HG03196 (cell line): ENCODE results near the gene DUSP22.
"Not testable (repeated sequence)": the region's sequence is repeated elsewhere in the genome, so short reads cannot be mapped to it uniquely, and the experiment has no call there.

Experiments used
- ATAC-seq: cut with Tn5 transposase; IDR thresholded peaks from one replicate; pipeline ENCODE4 v1.9.1; 2021; ENCODE audit not compliant: unreplicated experiment

The DUSP22 gene

GRCh38 chr6:322940-323729, 30.8 kb downstream of the DUSP22 start:
- ATAC-seq, result no peak

DNA sequence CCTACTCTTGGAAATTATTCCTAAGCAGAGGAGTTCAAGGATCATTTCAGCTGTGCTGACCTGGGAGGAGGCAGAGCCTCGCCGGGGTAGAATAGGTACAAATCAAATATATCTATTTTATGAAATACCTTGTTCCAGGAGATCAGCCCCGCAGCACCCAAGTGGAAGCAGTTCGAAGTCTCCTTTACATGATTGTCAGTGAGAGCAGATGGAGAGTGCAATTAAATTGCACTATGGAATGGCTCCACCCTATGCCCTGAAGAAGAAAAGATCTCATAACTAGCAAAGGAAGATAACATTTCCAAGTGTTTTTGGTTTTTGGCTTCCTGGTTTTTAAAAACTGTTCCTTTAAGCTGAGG, 31.4 kb downstream of the DUSP22 start:
- ATAC-seq, result no peak

- ATAC-seq, result no peak
These were observed 31.9 kb downstream of the DUSP22 start for GRCh38 chr6:324116-324728.

GRCh38 chr6:324729-325125, 32.4 kb downstream of the DUSP22 start:
- no peak for ATAC-seq

DNA sequence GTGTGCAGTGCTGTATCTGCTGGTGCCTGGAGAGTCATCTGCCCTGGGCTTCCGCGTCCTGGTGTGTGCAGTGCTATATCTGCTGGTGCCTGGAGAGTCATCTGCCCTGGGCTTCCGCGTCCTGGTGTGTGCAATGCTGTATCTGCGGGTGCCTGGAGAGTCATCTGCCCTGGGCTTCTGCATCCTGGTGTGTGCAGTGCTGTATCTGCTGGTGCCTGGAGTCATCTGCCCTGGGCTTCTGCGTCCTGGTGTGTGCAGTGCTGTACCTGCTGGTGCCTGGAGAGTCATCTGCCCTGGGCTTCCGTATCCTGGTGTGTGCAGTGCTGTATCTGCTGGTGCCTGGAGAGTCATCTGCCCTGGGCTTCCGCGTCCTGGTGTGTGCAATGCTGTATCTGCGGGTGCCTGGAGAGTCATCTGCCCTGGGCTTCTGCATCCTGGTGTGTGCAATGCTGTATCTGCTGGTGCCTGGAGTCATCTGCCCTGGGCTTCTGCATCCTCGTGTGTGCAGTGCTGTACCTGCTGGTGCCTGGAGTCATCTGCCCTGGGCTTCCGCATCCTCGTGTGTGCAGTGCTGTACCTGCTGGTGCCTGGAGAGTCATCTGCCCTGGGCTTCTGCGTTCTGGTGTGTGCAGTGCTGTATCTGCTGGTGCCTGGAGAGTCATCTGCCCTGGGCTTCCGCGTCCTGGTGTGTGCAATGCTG, 33.0 kb downstream of the DUSP22 start:
- not testable (repeated sequence) for ATAC-seq

DNA sequence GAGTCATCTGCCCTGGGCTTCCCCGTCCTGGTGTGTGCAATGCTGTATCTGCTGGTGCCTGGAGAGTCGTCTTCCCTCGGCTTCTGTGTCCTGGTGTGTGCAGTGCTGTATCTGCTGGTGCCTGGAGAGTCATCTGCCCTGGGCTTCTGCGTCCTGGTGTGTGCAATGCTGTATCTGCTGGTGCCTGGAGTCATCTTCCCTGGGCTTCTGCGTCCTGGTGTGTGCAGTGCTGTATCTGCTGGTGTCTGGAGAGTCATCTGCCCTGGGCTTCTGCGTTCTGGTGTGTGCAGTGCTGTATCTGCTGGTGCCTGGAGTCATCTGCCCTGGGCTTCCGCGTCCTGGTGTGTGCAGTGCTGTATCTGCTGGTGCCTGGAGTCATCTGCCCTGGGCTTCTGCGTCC, 33.8 kb downstream of the DUSP22 start:
- ATAC-seq, result not testable (repeated sequence)

GRCh38 chr6:326896-327537, 34.7 kb downstream of the DUSP22 start:
- no peak for ATAC-seq

DNA sequence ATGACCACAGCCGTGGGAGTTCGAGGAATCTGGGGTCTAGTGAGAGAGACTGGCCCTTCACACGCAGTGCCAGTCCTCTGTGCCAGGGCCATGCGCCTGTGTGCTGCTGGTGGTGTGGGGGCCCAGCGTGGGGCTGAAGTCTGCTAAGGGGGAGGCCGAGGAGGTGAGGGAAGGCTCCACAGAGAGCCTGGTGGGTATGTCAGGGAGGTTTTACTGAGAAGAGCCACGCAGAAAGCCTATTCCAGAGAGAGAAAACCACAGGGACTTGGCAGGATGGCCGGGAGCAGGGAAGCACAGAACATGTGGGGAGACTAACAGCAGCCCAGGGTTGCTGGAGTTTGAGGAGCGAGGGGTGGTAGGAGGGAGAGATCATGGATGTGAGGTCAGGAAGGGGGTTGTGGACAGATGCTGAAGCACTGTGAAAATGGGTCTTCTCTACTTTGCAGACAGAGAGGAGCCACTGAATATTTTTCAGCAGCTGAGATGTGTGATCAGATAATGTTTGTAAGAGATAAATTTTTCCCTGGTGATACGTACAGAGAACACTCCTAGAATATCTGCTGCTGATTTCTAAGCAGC, 35.3 kb downstream of the DUSP22 start:
- no peak for ATAC-seq

GRCh38 chr6:328136-328670, 35.9 kb downstream of the DUSP22 start:
- peak; percentile 73 for ATAC-seq

DNA sequence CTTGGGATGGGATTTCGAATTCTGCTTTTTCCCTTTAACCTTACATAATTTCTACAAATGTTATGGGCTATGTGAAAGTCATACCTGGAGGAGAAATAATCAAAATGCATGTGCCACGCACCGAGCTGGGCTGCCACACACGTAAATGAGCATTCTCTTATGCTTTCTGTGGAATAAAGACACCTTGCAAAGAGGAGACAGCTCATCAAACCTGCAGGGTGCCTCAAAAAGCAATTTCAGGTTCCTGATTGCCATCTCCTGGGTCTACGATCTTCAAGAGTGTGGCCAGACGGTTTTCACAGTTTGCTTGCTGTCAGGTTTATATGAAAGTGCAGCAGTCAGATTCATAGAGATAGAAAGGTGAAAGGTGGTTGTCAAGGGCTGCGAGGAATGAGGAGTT, 36.6 kb downstream of the DUSP22 start:
- no peak for ATAC-seq

DNA sequence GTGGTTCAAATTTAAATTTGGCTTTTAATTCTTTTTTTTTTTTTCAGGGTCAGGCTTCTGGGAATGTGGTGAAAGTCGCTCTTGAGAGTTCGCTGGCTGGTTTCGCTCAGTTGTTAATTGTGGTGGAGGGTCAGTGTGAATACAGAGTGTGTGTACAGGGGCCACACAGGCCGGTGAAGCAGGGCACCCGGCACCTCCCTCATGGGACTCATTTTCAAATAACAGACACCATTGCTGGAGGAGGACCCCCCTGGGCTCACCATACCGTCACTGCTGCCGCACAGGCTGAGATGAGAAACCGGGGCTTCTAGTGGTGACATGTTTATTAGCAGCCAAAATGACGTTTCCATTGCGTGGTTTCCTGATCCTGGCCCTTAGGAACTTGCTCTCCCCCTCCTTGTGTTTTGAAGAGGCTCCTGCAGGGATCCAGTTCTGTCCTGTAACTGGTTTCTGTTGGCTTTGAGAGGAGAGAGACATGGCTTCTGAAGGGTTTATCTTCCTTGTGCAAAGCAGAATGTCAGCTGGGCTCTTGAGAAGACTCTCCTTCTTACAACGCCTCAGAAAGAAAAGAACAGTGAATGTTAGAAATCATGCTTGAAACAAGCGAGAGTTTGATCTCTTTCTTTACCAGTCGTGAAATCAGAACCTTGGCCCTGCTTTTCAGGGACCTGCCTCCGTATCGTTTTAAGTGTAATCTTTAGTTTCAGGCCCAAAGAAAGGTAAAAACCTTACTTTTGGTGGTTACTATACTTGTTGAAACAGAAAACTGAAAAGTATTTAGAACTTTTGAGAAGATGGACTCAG, 37.8 kb downstream of the DUSP22 start:
- ATAC-seq, result no peak

DNA sequence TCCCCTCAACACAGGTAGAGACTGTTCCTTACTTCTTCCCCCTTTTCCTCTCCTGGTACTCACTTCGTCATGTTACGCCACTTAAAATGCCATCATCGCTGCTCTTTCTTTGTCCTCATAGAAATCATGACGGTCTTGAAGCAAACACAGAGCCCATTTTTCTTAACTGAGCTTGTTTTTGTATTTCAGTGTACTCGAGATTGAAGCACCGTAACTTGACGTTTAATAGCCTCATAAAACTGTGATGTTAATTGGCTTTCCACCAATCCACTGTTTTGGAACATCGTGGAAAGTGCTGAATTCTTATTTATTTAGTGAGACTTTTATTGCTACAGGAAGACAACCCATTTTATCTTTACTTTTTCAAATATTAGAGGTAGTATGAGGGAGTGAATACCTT, 38.7 kb downstream of the DUSP22 start:
- ATAC-seq, result no peak

DNA sequence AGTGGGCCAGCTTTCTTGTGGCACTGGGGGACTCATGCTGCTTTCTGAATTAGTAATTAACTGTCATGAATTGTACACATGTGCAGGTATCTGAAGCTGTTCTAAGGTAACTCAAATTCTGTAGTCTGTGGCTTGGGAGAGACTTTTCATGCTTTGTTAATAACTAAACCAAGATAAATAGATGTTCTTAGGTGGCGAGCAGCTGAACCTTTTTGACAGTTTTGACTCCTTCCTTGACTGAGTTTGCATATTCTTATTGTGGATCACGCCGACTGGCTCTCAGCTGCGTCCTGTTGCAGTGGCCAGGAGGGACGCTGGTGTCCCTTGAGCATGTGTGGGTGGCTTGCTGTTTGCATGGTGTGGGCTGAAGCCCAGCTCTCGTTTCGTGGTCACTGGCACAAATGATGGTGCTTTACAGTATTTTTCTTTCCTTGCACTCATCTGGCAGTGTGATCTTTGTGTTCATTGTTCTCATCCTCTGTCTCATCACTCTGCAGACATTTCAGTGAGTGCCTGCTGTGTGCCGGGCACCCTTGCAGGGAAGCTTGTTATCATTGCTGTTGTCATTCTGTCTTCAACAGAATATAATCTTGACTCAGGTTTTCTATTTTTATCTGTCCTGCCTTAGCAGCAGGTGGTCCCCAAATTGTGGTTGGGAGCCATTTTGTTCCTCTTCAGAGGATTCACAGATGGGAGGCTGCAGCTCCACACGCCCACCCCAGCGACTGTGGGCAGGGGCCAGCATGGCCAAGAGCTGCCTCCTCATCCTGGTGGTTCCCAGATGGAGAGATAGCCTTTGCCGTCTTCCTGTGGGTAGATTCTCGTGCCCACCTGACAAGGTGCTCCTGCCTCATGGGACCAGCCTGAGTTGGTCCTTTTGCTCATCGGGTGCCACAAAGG, 39.6 kb downstream of the DUSP22 start:
- ATAC-seq, result peak; percentile 44

DNA sequence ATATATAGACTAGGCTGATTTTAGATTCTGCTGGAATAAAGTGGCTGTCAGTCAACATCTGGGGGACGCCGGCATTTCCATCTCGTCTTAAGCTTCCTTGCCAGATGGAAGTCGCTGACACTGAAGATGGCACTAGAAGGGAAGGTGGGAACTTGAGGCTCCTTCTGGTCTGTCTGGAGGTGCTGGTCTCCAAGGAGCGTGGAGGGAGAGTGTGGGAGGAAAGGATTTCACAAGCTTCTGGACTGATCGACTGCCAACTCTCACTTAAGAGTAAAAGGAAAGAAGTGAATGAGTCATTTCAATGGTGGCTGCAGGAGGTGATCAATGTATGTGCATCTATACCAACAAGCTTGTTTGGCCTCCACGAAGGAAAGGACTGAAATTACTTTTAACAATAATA, 40.4 kb downstream of the DUSP22 start:
- no peak for ATAC-seq

- ATAC-seq, result no peak
These were observed 41.2 kb downstream of the DUSP22 start for GRCh38 chr6:333379-334002.

GRCh38 chr6:334536-335510, 42.5 kb downstream of the DUSP22 start:
- no peak for ATAC-seq

DNA sequence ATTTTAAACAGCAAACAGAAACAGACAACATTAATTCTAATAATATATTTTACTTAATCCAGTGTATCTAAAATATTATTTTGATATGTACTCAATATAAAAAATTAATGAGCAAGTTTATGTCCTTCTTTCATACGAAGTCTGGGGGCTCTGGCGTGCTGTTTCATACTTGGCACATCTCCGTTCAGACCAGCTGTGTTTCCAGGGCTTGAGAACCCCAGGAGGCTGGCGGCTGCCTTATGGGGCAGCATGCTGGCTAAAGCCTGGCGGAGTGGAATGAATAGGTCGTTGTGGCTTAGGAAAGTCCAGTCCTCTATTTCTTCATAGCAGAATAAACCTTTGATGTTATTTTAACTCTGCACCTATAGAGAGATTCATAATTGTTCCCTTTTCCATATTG, 43.3 kb downstream of the DUSP22 start:
- no peak for ATAC-seq
